NK-92 treated with Interleukin-12 subunit alpha and Interleukin-12 subunit beta, amount 100 ng/mL, for 24 hours (cell line): ENCODE measurements around the gene CMIP.
"Not testable (repeated sequence)": the region's sequence is repeated elsewhere in the genome, so short reads cannot be mapped to it uniquely, and the experiment has no call there.

Experiments
- DNase-seq: peaks from one replicate; lab custom pipeline; 2025; lab: John Stamatoyannopoulos, UW

Gene CMIP

DNA sequence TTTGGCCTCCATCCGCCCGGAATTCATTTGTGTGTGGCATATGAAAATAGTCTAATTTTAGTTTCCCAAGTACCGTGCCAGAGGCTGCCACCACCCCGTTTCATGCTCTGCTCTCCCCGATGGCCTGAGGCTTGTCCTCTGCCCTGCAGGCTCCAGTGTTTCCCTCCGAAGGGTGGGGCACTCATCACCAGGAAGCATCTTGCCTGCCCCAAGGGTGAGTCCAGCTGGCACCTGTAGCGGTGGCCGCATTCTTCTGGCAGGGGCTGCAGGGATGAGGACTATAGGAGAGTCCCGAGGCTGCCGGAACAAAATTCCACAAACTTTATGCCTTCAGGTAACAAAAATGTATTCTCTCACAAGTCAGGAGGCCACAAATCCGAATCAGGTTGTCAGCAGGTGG, 23.1 kb upstream of the CMIP start:
- DNase-seq, result no peak

DNA sequence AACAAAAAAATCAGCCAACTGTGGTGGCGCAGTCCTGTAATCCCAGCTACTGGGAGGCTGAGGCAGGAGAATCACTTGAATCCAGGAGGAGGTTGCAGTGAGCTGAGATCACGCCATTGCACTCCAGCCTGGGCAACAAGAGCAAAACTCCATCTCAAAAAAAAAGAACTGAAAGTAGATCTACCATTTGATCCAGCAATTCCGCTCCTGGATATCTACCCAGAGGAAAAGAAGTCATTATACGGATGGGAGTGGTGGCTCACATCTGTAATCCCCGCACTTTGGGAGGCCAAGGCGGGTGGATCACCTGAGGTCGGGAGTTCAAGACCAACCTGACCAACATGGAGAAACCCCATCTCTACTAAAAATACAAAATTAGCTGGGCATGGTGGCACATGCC, 22.5 kb upstream of the CMIP start:
- DNase-seq, result not testable (repeated sequence)

DNA sequence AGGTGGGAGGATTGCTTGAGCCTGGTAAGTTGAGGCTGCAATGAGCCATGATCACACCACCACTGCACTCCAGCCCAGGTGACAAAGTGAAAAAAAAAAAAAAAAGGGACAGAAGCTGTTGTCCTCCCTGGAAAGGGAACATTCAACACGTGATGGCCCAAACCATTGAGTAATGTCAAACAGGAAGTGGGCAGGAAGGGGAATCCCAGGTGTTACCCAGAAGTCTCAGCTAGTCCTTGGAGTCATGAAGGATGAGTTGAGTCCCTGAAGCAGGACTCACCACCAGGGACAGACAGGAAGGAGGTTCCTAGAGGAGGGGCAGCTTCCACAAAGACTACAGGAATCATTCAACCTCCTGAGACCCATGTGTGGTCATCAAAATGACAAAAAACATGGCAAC, 19.8 kb upstream of the CMIP start:
- DNase-seq, result no peak

DNA sequence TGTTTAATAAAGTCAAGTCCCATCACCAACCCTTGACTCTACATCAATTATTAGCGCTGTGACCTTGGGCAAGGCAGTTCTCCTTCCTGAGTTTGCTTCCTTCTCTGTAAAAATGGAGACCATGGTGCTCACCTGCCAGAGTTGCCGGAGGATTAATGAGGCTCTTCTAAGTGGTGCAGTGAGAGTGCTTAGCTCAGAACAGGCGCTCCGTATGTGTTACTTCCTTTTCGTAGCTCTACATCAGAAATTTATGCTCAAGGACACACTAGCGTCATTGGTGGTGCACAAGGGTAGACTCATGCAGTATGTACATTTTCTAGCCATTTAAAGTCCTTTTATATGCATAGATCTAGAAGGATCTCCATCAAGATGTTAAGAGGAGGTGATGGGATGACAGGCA, 17.4 kb upstream of the CMIP start:
- DNase-seq, result no peak

DNA sequence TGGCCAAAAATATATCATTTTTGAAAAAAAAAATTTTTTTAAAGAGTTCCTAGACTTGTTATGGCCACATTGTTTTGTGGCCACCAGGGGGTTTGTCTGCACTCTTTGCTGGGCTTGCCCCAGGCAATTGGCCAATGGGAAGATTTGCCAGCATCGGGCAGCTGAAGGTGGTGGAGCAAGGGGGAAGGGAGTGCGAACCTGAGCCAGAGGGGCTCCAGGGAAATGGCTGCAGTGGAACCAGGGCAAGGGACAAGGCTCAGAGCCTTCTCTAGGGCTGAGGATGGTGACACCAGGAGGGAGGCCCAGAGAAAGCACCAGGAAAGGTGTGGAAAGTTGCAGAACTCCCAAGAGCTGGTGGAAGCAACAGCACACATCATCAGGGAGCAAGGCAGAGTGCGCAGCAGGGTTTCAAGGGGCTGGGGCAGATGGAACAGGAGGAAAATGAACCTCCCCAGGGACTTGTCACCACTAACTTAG, 15.5 kb upstream of the CMIP start:
- no peak for DNase-seq

DNA sequence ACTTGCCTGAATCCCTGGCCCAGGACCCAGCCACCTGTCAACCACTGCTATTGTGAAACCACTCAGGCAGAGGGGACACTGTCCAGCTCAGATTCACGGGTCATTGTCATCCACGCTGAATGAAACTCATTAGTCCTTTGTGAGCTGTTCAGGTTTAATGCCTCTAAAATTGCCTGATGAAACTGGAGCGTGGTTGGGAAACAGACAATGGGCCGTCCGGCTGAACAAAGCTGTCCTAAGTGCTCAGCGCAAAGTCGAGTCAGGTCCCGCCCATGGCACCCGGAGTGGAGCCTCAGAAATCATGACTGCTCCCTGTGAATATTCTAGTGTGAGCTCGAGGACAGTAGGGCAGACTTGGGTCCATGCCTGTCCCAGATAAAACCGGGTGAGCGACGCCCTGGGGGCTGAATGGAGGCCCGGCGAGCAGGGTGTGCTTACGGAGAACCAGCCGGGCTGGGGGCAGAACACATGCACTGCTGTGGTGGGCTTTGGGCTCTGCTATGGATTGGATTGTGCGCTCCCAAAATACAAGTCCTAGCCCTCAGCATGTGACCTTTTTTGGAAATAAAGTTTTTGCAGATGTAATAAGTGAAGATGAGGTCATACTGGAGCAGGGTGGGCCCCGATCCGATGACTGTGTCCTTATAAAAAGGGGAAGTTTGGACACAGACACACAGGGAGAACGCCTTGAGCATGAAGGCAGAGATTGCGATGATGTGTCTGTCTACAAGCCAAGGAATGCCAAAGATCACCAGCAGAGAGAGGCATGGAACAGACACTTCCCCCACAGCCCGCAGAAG, 12.9 kb upstream of the CMIP start:
- no peak for DNase-seq

DNA sequence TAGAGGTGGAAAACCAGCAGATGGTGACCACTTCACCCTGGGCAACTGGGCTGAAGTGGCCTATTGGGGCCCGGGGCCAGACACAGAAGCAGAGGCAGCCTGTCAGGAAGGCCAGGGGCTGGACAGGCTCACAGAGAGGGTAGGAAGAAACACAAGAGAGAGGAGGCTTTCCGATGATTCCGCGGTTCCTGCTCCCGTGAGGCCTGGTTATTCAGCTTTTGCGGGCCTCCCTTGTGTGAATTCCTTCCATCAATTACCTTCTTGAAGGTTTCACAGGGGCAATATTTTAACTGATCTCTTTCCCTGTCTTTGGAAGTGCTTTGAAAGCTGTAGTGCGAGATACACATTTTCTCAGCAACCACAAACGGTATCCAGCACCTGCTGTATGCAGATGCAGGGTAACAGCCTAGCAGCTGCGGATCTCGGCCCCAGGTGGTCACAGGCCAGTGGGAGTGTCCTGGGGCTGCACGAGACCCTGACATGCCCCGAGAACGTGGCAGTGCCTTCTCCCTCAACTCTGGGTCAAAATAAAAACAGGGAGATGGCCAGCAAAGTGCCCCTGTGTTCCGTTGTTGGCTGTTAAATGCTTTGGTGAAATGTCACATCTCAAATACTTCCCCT, 11.6 kb upstream of the CMIP start:
- no peak for DNase-seq

DNA sequence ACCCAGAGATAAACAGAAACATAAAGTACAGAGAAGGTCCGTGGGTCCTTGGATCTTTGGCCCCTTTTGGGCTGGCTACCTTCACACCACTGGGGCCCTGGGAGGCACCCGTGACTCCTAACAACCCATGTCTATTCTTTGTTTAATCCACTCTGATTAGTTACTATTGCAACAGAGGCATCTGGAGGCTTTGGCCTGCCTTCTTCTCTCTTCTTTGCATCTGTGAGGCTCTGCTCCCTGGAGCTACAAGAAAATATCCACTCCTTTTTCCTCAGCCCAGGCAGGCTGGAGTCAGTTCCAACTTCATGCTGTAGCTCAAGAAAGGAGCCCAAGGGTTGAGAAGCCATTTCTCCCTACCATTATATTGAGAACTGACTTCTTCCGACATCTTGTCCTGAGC, 9.5 kb upstream of the CMIP start:
- no peak for DNase-seq

DNA sequence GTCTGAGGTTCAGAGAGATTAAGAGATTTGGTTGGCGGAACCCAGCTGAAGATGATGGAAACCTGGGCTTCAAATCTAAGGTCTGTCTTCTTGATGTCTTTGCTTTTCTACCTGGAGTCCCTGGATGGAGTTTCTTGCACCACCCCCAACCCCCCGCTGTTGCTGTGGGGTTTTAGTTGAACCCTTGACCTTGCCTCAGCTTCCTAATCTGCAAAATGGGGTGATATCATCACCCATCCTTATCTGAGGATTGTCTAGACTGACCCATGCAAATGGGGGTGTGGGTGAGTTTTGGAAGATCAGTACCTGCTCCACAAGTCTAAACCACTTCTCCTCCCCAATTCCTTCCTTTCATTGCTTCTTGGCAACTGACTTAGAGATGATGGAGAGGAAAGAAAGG, 9.0 kb upstream of the CMIP start:
- no peak for DNase-seq

DNA sequence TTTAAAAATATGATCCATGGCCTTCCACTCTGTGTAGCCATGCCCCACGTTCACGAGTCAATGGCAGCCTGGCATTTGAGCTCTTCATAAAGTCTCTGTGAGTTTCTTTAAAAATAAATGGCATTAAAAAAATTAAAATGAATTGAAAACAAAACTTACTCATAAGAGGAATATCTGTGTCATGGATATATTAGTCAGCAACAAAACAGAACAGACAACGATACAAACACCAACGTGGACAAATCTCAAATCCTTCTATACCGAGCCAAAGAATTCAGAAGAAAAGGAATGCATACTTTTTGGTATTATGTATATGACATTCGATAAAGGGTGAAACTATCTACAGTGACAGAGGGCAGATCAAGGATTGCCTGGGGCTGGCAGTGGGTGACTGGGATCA, 8.2 kb upstream of the CMIP start:
- DNase-seq, result no peak

DNA sequence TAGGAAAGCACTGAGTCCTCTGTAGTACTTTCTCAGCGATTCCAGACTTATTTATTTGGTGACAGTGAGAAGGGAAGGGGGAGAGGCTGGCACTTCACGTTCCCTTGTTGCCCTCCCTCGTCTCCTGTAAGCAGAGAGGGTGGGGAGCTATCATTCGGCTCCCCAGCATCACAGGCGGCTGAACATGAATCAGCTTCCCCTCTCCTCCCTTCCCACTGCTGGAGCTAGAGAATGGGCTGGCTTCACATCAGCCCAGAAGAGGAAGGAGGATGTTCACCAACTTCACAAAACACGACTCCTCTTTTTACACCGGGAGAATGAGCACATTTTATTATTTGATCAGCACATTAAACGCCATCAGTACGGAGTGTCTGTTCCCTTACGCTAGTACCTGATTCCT, 6.7 kb upstream of the CMIP start:
- no peak for DNase-seq

DNA sequence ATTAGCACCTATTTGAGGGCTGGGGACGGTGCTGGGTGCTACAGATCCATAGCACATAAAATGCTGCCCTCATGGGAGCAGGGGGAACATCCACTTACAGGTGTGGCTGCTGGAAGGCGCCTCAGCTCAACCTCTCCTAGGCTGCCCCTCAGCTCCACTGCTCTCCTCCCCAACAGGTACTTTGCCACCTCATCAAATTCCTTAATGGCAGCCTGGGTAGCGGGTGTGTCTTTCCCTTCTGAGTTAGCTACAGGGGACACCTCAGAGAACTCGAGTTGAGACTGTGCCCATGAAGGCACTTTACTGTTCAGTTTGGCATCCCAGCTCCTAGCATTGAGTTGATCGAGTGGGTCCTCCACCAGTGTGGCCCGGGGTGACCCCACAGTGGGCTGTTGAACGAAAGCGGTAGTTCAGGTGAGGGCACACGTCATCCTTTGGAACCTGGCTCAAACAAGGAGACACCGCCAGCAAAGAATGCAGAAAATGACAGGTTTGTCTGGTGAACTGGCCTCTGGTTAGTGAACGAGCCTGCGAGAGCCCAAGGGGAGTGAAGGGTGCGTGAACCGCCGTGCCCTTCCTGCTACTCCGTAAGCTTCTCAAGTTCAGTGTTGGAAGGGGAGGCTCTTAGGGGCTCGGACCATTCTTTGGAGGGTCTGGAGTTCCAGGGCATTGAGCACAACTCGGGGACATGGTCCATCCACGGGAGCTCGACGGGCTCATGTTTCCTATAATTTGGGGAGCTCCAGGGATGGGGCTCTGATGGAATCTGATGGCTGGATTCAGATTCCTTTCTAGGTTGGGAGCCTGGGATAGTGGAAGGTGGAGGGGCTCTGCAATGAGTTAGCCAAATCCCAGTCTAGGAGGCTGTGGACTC, 3.5 kb upstream of the CMIP start:
- no peak for DNase-seq

DNA sequence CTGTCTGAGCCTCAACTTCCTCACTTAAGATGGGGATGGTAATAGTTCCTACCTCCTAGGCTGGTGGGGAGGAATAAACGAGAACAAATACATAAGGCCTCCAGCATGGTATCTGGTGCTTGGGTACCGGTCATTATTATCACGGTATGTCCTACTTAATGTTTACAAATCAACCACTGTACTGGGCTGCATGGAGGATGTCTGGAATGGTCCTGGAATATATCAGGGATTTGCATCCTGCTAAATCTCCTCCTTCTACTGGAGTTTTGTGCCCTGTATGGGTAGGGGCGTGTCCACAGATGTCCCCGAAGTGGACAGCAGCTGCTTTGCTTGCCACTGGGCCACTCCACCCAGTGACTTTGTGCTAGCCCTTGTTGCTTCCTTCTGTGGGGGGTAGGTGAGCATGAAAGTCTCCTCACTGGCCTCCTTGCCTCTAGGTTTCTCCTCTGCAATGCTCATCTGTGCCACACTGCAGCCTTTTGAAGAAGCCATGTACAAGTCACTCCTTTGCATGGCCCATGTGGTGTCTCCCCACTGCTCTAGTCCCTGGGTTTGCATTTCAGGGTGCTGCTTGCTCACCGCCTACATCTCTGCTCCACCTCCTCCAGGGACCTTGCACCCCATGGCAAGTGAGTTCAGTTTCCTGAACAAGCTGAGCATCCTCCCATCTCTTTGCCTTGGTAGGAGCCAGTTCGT, 2.2 kb upstream of the CMIP start:
- peak; percentile 42 for DNase-seq

DNA sequence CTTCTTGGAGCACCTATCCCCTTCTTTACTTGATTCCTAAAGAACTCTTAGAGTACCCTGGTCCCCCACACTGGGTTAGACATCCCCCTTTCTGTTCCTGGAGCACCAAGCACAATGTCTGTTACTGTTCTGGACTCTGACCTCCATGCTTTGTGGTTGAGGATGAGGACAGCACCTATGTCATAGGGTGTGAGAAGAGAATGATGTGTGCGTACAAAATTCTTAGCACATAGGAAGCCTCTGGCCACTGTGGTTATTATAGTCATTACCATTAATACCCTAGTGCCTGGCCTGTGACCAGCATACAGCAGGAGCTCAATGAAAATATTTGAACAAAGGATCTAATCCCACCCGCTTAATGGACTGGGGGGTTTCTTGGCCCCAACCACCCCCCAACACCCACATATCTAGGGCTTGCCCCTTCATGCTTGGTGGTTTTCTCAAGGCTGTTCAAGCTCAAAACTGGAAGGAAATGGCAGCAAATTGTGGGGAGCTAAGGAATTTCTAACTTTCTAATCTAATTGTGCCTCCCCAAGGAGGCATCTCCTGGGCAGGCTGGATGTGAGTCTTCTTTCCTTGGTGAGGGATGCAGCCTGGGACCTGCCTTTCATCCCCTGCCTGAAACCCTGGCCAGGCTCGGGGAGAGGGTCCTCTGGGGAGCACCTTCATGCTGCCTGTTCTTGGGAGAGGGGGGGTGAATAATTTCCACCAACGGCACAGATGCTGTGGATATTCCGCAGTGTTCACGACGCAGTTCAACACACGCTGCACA, 1.5 kb upstream of the CMIP start:
- peak; percentile 42 for DNase-seq

DNA sequence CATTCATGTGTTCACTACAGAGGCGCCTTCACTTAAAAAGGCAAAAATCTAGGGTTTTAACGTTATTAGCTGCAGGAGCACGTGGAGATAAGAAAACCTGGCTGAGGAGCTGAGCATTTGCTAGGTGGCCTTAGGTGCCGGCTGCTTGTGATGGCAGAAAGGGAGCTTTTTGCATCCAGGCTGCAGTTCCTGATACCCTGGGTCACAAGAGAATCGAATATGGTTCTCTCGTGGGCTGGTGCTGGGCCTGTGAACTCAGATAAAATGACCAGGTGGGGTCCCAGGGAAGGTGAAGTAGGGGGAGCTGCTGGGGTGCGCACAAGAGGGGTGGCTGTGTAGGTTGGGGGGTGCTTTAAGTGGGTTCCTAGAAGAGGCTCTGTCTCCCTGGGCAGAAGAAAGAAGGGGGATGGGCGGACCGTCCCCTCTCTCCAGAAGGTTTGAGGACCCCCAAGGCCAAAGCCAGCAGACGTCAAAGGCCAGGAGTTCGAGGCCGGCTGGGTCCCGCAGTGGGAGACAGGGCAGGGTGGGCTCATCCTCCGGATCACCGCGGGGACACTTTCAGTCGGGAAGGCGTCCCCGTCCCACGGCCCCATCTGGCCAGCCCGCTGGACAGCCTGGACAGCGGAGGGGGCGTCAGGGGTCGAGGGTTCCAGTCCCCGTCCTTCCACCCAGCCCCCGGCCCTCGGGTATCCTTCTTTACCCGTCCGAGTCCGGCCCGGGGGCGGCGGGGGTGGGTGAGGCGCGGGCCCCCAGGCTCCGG, 740 bp upstream of the CMIP start:
- peak; percentile 25 for DNase-seq

DNA sequence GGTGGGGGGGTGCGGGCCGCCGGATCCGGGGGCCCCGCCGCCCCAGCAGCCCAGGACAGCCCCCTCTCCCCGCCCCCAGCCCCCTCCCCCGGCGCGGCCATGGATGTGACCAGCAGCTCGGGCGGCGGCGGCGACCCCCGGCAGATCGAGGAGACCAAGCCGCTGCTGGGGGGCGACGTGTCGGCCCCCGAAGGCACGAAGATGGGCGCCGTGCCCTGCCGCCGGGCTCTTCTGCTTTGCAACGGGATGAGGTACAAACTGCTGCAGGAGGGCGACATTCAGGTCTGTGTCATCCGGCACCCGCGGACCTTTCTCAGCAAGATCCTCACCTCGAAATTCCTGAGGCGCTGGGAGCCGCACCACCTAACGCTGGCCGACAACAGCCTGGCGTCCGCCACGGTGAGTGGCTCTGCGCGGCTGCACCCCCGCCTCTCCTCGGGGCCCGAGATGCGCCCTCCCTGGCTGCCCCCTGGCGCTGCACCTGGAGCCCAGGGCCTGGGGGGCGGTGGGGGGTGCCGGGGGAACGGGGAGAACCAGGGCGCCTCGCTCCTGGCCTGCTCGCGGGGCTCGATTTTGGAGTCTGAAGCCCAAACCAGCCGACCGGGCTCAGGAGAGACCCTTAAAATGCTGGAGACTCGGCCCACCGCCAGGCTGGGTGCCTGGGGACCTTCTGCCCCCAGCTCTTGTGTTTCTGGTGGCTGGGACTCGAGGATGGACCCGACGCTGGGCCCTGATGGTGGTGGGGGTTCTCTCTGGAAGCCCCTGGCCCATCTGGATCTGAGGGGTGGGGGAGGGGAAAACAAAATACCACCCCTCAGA, 744 bp downstream of the CMIP start:
- DNase-seq, result peak; percentile 41

DNA sequence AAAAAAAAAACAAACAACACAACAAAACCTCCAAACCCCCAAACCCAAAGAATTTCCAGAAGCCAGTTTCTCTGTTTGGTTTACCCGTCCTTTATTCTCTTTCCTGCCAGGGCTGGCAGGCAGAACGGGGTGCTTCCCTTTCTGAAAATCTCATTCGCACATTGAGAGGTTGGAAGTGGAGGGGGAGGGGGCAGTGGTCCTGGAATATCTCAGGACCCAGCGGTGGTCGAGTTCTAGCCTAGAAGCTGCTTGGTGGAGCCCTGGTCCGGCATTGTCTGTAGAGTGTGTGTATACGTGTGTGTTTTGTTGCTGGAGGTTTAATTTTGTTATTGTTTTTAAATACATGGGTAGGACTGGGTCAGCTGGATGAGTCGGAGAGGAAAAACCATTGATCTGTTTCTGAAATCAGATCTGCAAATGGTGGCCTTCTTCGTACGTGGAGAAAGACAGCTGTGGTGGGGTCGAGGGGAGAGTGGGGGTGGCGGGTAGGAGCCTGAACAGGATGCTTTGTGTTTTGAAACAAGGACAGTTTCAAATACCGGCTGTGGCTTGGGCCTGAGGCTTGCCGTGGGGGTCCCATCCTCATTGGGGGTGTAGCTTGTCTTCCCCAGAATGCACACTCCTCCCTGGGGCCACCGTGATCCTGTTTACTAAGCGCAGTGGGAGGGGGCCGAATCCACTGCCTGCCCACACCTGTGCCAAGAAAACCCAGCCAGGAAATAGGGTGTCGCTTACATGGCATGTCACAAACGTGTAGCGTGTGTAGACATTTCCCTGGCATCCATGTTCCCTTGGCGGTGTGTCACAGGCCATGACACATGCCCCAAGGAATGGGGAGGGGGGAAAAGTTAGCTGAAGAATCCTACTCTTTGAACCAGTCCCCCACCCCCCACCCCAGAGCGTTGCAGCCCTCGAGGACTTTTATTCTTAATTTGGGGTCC, 1.6 kb downstream of the CMIP start:
- no peak for DNase-seq

DNA sequence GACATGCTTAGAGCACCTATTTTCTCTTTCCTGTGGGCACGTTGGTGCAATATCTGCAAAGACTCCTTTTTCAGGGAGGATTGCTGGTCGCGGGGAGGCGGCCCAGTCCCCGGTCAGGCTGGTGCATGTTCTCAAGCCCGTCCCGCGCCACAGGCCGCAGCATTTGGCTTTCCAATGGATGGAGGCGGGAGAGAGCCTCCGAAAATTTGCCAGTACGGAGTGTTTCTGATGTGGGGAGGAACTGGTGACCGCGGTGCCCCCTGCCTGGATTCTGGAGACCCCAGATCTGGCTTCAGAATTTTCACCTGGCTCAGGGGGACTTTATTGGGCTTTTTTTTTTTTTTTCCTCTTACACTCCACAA, 2.3 kb downstream of the CMIP start:
- no peak for DNase-seq
